Fibroblast of mammary gland (primary cell): ENCODE data around the gene PTGIS.

Source experiments
- DNase-seq: peaks from one replicate; pipeline ENCODE4 v3.0.0-alpha.2; 2010; ENCODE audit warnings: low read depth
- H3K4me3 ChIP-seq: 2 replicates; pipeline ENCODE4 v1.5.1; 2011; ENCODE audit warnings: low read depth, mild to moderate bottlenecking, low read length, moderate library complexity; ENCODE audit not compliant: control insufficient read depth
- CTCF ChIP-seq: conservative IDR thresholded peaks from 2 replicates; pipeline ENCODE4 v1.5.1; 2011; ENCODE audit warnings: low read depth, low read length, inconsistent platforms; ENCODE audit not compliant: control insufficient read depth, insufficient read depth

The PTGIS gene

GRCh38 chr20:49516916-49517804, 50.8 kb downstream of the PTGIS start:
- H3K4me3 ChIP-seq, result no peak overlapping the region
- no peak for DNase-seq
- TF ChIP-seq CTCF, result no peak

GRCh38 chr20:49515586-49515985, 52.4 kb downstream of the PTGIS start:
- no peak for DNase-seq
- no peak overlapping the region for H3K4me3 ChIP-seq
- no peak for TF ChIP-seq CTCF

GRCh38 chr20:49513517-49513916, 54.4 kb downstream of the PTGIS start:
- no peak for TF ChIP-seq CTCF
- DNase-seq, result no peak
- H3K4me3 ChIP-seq, result no peak overlapping the region

GRCh38 chr20:49513009-49513408, 54.9 kb downstream of the PTGIS start:
- no peak for TF ChIP-seq CTCF
- H3K4me3 ChIP-seq, result no peak overlapping the region
- no peak for DNase-seq

GRCh38 chr20:49511788-49512525, 56.0 kb downstream of the PTGIS start:
- no peak for TF ChIP-seq CTCF
- H3K4me3 ChIP-seq, result no peak overlapping the region
- DNase-seq, result no peak

- DNase-seq, result peak; percentile 90
- H3K4me3 ChIP-seq, result no peak overlapping the region
- no peak for TF ChIP-seq CTCF
Observed at GRCh38 chr20:49510562-49511122, 57.3 kb downstream of the PTGIS start.
